Smooth muscle cell (in vitro differentiated cells): ENCODE data around the gene LUZP1. TPM values are rescaled to one million over a fixed set of nuclear protein-coding genes. Genes with fewer than 3 reads are reported as not detected.

Experiments used
- DNase-seq: peaks from one replicate; lab custom pipeline; 2025; ENCODE audit not compliant: unreplicated experiment; lab: John Stamatoyannopoulos, UW
- H2AFZ ChIP-seq: fragments of 200-600 bp; sonication (generic); 2 replicates; pipeline ENCODE4 v1.6.0; 2016; ENCODE audit warnings: antibody characterized with exemption, low read depth, mild to moderate bottlenecking
- H3F3A ChIP-seq: fragments of 200-600 bp; sonication (generic); 2 replicates; pipeline ENCODE4 v1.6.0; 2017; ENCODE audit warnings: antibody characterized with exemption, low read depth
- H3K27ac ChIP-seq: fragments of 200-600 bp; sonication (generic); 2 replicates; pipeline ENCODE4 v1.5.1; 2016; ENCODE audit warnings: low read depth, mild to moderate bottlenecking
- H3K27me3 ChIP-seq: fragments of 200-600 bp; sonication (generic); 2 replicates; pipeline ENCODE4 v1.6.1; 2016; ENCODE audit warnings: low read depth, mild to moderate bottlenecking
- H3K36me3 ChIP-seq: fragments of 200-600 bp; sonication (generic); 2 replicates; pipeline ENCODE4 v1.5.1; 2016; ENCODE audit warnings: low read depth
- H3K4me1 ChIP-seq: fragments of 200-600 bp; sonication (generic); 2 replicates; pipeline ENCODE4 v1.5.1; 2016; ENCODE audit warnings: low read depth
- H3K4me2 ChIP-seq: fragments of 200-600 bp; sonication (generic); 2 replicates; pipeline ENCODE4 v1.6.0; 2016; ENCODE audit warnings: mild to moderate bottlenecking
- H3K4me3 ChIP-seq: fragments of 200-600 bp; sonication (generic); 2 replicates; pipeline ENCODE4 v1.5.1; 2016; ENCODE audit warnings: mild to moderate bottlenecking
- H3K79me2 ChIP-seq: fragments of 200-600 bp; sonication (generic); 2 replicates; pipeline ENCODE4 v1.6.0; 2016; ENCODE audit warnings: low read depth, mild to moderate bottlenecking
- H3K9ac ChIP-seq: fragments of 200-600 bp; sonication (generic); 2 replicates; pipeline ENCODE4 v1.6.0; 2016; ENCODE audit warnings: low read depth
- H3K9me3 ChIP-seq: fragments of 200-600 bp; sonication (generic); replicated peaks from 2 replicates; pipeline ENCODE4 v1.5.1; 2016; ENCODE audit warnings: low read depth
- H4K20me1 ChIP-seq: fragments of 200-600 bp; sonication (generic); 2 replicates; pipeline ENCODE4 v1.6.0; 2016; ENCODE audit warnings: low read depth
- WGBS: methylation state at CpG from one replicate; pipeline ENCODE4 v1.1.7; 2016; ENCODE audit warnings: low lambda C conversion rate; 5-methylcytosine and 5-hydroxymethylcytosine counted together
- polyA plus RNA-seq: library from polyadenylated mRNA; unstranded; fragments of >200 nt; fragmentation: Nextera tagmentation; extraction: Ambion mirVana; gene quantifications from 2 replicates; pipeline ENCODE4 v1.2.1, GENCODE V29; 2016
- total RNA-seq: library from RNA; depleted of rRNA; stranded (reverse); fragments of >200 nt; gene quantifications from 2 replicates; pipeline ENCODE4 v1.2.3, GENCODE V29; 2014
- TF ChIP-seq, protein P1 (sequence below): fragments of 200-600 bp; sonication (generic); IDR thresholded peaks from 2 replicates; pipeline ENCODE4 v1.5.1; 2017; ENCODE audit warnings: borderline replicate concordance, mild to moderate bottlenecking, antibody characterized with exemption; ENCODE audit not compliant: insufficient read depth, poor library complexity, severe bottlenecking

The LUZP1 gene
- total and polyA plus RNA-seq, 2 experiments from 2014 or later: 29.2 to 39.2 TPM

DNA sequence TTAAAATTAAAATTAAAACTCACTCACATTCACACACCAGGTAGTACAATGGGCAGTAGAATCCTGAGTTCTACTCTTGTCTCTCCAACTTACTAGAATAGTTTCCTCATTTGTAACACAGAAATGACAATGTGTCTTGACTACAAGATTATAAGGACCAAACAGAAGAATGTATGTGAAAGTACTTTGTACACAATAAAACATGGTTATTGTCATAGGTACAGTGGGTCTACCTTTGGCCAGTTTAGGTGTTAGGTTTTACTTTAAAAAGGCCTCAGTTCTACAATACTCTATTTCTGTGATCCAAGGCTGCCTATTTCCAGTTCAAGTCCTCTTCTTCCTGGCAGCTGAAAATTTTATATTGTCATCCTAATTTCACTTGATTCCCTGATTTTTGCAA is 50.2 kb downstream of the LUZP1 start:
- H3K36me3 ChIP-seq: no peaks in the 10 kb centered on the region
- no peak overlapping the region for H2AFZ ChIP-seq
- no peak for DNase-seq
- no peaks in the 10 kb centered on the region for H3K9me3 ChIP-seq
- TF ChIP-seq, protein P1, sequence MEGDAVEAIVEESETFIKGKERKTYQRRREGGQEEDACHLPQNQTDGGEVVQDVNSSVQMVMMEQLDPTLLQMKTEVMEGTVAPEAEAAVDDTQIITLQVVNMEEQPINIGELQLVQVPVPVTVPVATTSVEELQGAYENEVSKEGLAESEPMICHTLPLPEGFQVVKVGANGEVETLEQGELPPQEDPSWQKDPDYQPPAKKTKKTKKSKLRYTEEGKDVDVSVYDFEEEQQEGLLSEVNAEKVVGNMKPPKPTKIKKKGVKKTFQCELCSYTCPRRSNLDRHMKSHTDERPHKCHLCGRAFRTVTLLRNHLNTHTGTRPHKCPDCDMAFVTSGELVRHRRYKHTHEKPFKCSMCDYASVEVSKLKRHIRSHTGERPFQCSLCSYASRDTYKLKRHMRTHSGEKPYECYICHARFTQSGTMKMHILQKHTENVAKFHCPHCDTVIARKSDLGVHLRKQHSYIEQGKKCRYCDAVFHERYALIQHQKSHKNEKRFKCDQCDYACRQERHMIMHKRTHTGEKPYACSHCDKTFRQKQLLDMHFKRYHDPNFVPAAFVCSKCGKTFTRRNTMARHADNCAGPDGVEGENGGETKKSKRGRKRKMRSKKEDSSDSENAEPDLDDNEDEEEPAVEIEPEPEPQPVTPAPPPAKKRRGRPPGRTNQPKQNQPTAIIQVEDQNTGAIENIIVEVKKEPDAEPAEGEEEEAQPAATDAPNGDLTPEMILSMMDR: no peak
- no peak overlapping the region for H3K27ac ChIP-seq
- no peak overlapping the region for H3K9ac ChIP-seq
- peaks cover 29% of the 10 kb centered on the region for H3K4me1 ChIP-seq
- no peaks in the 10 kb centered on the region for H3F3A ChIP-seq
- no peak overlapping the region for H3K4me3 ChIP-seq
- H3K27me3 ChIP-seq: no peaks in the 10 kb centered on the region
- H4K20me1 ChIP-seq: peaks cover 100% of the 10 kb centered on the region
- no peak overlapping the region for H3K4me2 ChIP-seq
- peaks cover 99% of the 10 kb centered on the region for H3K79me2 ChIP-seq

- Histone ChIP-seq H4K20me1 (peaks cover 100% of the 10 kb centered on the region), H3K4me3 (no peak overlapping the region), H3K9me3 (no peaks in the 10 kb centered on the region), H3K79me2 (peaks cover 100% of the 10 kb centered on the region), H3K4me2 (no peak overlapping the region), H3K27me3 (no peaks in the 10 kb centered on the region), H3F3A (no peaks in the 10 kb centered on the region), H3K36me3 (no peaks in the 10 kb centered on the region), H3K27ac (no peak overlapping the region), H2AFZ (no peak overlapping the region), H3K4me1 (peaks cover 21% of the 10 kb centered on the region), H3K9ac (no peak overlapping the region)
- DNase-seq: no peak
- TF ChIP-seq, protein P1: no peak
- WGBS: 50% methylated on average over 2 of the region's 2 CpGs
These were observed 51.5 kb downstream of the LUZP1 start for GRCh38 chr1:23116921-23117699.

- Histone ChIP-seq H3K27ac (no peak overlapping the region), H3K27me3 (no peaks in the 10 kb centered on the region), H3K36me3 (no peaks in the 10 kb centered on the region), H3K4me1 (peaks cover 19% of the 10 kb centered on the region), H3F3A (no peaks in the 10 kb centered on the region), H3K4me2 (no peak overlapping the region), H3K79me2 (peaks cover 99% of the 10 kb centered on the region), H3K9me3 (no peaks in the 10 kb centered on the region), H3K9ac (no peak overlapping the region), H4K20me1 (peaks cover 100% of the 10 kb centered on the region), H3K4me3 (no peak overlapping the region), H2AFZ (no peak overlapping the region)
- no peak for DNase-seq
- WGBS: 84% methylated on average over 6 of the region's 6 CpGs
- TF ChIP-seq, protein P1: no peak
These were observed 52.3 kb downstream of the LUZP1 start for GRCh38 chr1:23116216-23116836.
